Measurements from ENCODE around the gene PTRH2.
A peak's percentile ranks its signal among the peaks of the same experiment; 100 is the strongest.
"Not testable (repeated sequence)": the region's sequence is repeated elsewhere in the genome, so short reads cannot be mapped to it uniquely, and the experiment has no call there.

PTRH2 gene

GRCh38 chr17:59707149-59707970, at the start of gene PTRH2, which contains the start of gene VMP1:
Gene PTRH2 (minus strand): TSS chr17:59707430. CDS start chr17:59697978, 9,452 bp downstream.
Gene VMP1 (plus strand): TSS chr17:59707654. CDS start chr17:59731447, 23,793 bp downstream.
- DNase-seq (ENCODE audit: low read depth), result peak; percentile 71

GRCh38 chr17:59756236-59756818, 49.1 kb upstream of the PTRH2 start:
- no peak for DNase-seq (ENCODE audit: low read depth)

DNA sequence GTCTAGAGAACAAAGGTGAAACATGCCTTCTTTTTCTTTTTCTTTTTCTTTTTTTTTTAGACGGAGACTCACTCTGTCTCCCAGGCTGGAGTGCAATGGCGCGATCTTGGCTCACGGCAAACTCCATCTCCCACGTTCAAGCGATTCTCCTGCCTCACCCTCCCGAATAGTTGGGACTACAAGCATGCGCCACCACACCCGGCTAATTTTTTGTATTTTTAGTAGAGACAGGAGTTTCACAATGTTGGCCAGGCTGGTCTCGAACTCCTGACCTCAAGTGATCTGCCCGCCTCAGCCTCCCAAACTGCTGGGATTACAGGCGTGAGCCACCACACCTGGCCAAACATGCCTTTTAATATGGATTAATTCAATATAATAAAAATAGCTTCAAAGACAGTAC, 47.8 kb upstream of the PTRH2 start:
- DNase-seq (ENCODE audit: low read depth), result not testable (repeated sequence)

DNA sequence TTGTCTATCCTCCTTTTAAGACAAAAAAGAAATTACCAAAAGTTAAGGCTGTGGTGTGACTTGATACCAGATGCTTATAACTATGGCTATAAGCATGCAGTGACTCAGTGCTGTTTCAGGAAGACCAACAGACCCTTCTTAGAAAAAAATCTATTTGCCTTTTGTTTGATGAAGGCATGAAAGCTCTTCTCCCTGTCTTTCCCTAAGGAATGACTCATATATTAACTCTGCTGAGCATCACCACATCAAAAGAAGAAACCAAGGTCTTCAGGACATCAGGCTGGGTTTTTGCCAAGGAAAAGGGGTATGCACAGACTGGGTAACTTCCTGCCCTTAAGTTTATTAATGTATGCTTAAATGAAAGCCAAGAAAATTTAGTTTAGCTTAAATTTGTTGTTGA, 47.3 kb upstream of the PTRH2 start:
- no peak for DNase-seq (ENCODE audit: low read depth)

DNA sequence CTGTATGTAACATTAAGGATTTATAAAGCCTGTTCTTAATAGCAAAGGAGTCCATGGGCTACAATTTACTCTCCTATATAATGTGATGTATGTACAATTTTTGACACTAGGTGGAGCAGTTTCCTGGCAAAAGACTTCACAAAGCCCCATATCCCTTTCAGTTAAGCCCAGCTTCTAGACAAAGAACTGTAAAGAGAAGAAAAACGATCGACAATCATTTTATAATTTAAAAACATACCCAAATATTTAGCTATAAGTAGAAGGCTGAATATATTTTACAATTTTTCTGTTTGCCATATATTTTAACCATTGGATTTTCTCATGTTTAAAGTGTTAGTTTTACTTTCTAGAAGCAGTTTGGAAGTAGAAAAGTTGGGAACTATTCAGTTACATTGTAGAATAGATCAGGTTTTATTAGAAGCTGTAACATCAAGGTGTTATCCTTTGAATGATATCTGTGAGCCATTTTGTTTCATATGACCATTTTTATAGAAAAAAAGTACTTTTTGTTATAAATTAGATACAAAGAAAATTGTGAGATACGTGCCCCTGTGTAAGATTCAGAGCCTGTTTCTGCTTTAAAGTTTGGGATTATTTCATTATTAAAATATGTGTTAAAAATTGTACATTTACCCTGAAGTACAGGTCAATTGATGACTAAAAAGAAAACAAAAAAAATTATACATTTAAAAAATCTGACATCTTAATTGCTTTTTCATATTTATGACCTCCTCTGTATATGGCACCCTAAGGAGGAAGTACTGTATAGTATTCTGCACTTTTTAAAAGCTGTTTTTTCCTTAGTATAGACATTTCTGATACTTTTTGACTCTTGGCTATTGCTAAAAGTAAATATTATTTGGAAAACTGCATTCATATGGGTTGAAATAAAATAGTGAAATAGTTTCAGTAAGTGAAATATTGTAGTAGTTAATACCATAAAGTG, 46.6 kb upstream of the PTRH2 start:
- DNase-seq (ENCODE audit: low read depth), result no peak

- DNase-seq (ENCODE audit: low read depth), result no peak
These were observed 45.7 kb upstream of the PTRH2 start for GRCh38 chr17:59752922-59753321.

- DNase-seq (ENCODE audit: low read depth), result no peak
These were observed 45.2 kb upstream of the PTRH2 start for GRCh38 chr17:59752446-59752845.

DNA sequence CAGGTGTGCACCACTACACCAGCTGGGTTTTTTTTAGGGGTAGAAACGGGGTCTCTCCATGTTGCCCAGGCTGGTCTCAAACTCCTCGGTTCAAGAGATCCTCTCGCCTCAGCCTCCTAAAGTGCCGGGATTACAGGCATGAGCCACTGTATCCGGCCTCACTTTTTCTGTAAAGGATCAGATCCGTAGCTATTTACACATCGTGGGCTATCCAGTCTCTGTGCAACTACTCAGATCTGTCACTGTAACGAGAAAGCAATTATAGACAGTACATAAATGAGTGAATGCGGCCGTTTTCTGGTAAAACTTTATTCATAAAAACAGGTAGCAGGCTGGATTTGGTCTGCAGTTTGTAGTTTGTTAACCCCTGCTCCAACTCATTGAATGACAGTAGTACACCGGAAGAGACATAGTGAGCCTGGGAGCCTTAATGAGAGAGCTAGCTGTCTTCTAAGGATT, 44.8 kb upstream of the PTRH2 start:
- DNase-seq (ENCODE audit: low read depth), result no peak

- no peak for DNase-seq (ENCODE audit: low read depth)
These were observed 41.4 kb upstream of the PTRH2 start for GRCh38 chr17:59748591-59748990.

GRCh38 chr17:59746849-59747445, 39.7 kb upstream of the PTRH2 start:
- DNase-seq (ENCODE audit: low read depth), result no peak

- no peak for DNase-seq (ENCODE audit: low read depth)
These were observed 37.8 kb upstream of the PTRH2 start for GRCh38 chr17:59745040-59745439.

GRCh38 chr17:59743842-59744241, 36.6 kb upstream of the PTRH2 start:
- no peak for DNase-seq (ENCODE audit: low read depth)

DNA sequence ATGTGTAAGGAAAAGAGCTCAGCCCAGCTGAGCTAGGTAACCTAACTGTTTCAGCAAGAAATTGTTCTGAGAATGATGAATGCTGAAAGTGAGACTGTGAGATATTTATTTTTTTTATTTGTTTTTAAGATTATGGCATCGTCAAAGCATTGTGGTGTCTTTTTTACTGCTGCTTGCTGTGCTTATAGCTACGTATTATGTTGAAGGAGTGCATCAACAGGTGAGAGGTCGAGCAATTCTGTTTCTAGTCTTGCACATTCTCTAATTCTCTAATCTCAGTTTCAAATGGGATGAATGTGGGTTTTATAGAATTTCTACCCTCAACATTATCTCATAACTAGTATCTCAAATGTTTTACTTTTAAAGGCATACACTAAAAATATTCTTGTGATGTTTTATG, 30.1 kb upstream of the PTRH2 start:
- no peak for DNase-seq (ENCODE audit: low read depth)

GRCh38 chr17:59734226-59734625, 27.0 kb upstream of the PTRH2 start:
- no peak for DNase-seq (ENCODE audit: low read depth)

DNA sequence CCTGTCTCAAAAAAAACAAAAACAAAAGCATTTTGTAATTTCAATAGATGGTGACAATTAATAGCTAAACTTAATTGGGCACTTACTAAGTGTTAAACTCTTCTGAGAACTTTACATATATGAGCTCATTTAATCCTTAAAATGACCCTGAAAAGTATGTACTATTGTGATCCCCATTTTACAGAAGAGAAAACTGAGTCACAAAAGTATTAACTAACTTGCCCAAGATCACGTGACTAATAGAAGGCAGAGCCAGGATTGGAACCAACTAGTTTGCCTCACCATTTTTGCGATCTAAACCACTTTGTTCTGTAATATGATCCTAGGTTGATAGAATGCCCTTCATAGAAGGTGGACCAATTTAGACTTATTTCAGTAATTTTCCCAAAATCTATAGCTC, 26.5 kb upstream of the PTRH2 start:
- no peak for DNase-seq (ENCODE audit: low read depth)

DNA sequence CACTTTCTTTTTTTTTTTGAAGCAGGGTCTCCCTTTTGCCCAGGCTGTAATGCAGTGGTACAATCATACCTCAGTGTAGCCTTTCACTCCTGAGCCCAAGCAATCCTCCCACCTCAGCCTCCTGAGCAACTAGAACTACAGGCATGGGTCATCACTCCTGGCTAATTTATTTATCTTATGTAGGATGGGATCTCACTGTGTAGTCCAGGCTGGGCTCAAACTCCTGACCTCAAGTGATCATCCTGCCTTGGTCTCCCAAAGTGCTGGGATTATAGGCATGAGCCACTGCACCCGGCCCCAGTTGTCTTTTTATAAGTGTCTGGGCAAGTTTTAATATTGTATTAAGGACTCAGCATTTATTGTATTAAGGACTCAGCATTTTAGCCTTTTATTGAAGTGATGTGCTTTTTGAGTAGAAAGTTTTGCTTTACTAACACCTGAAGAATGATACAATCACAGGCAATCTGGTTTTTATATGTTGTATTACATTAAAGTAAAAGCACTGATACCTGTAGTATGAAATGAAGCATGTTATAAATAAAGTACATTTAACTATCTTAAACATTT, 23.1 kb upstream of the PTRH2 start:
- no peak for DNase-seq (ENCODE audit: low read depth)

GRCh38 chr17:59727817-59728533, 20.7 kb upstream of the PTRH2 start:
- no peak for DNase-seq (ENCODE audit: low read depth)

- no peak for DNase-seq (ENCODE audit: low read depth)
These were observed 18.5 kb upstream of the PTRH2 start for GRCh38 chr17:59725691-59726090.

DNA sequence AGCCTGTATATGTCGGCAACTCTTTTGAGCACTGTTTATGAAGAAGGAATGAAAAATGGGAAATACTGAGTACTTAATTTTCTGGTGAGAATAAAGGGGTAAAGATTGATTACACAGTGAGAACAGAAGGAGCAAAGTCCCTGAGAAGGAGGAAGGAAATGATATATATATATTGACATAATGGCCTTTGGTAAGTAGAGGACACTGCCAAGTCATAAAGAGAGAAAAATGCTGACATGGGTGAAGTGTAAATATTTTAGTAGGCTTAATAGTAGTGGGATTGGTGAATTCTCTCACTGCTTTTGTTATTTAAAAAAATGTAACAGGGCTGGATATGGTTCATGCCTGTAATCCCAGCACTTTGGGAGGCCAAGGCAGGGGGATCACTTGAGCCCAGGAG, 16.4 kb upstream of the PTRH2 start:
- no peak for DNase-seq (ENCODE audit: low read depth)

- no peak for DNase-seq (ENCODE audit: low read depth)
These were observed 15.8 kb upstream of the PTRH2 start for GRCh38 chr17:59723041-59723440.

GRCh38 chr17:59722623-59723022, 15.4 kb upstream of the PTRH2 start:
- no peak for DNase-seq (ENCODE audit: low read depth)
